HG02938 (cell line): ENCODE data around the gene ARHGAP28.

Experiments
- ATAC-seq: cut with Tn5 transposase; IDR thresholded peaks from one replicate; pipeline ENCODE4 v1.9.1; 2021; ENCODE audit warnings: mild to moderate bottlenecking, moderate library complexity; ENCODE audit not compliant: unreplicated experiment

Gene ARHGAP28

GRCh38 chr18:6730416-6731221 is 1.1 kb downstream of the ARHGAP28 start:
- no peak for ATAC-seq

- no peak for ATAC-seq
Observed at GRCh38 chr18:6731222-6731596, 1.7 kb downstream of the ARHGAP28 start.

GRCh38 chr18:6732952-6733351 is 3.4 kb downstream of the ARHGAP28 start:
- no peak for ATAC-seq

GRCh38 chr18:6733758-6734157 is 4.2 kb downstream of the ARHGAP28 start:
- no peak for ATAC-seq

GRCh38 chr18:6734726-6735430 is 5.4 kb downstream of the ARHGAP28 start:
- no peak for ATAC-seq

GRCh38 chr18:6737833-6738232 is 8.3 kb downstream of the ARHGAP28 start:
- ATAC-seq: no peak

GRCh38 chr18:6738622-6739021 is 9.1 kb downstream of the ARHGAP28 start:
- no peak for ATAC-seq

GRCh38 chr18:6741232-6741663 is 11.7 kb downstream of the ARHGAP28 start:
- ATAC-seq: no peak

- ATAC-seq: no peak
Observed at GRCh38 chr18:6741786-6742185, 12.3 kb downstream of the ARHGAP28 start.

GRCh38 chr18:6743999-6744398 is 14.5 kb downstream of the ARHGAP28 start:
- ATAC-seq: no peak

GRCh38 chr18:6744816-6745455 is 15.4 kb downstream of the ARHGAP28 start:
- no peak for ATAC-seq

GRCh38 chr18:6745504-6746031 is 16.1 kb downstream of the ARHGAP28 start:
- no peak for ATAC-seq

- ATAC-seq: no peak
Observed at GRCh38 chr18:6746386-6746960, 17.0 kb downstream of the ARHGAP28 start.

- no peak for ATAC-seq
Observed at GRCh38 chr18:6747646-6748045, 18.1 kb downstream of the ARHGAP28 start.

- no peak for ATAC-seq
Observed at GRCh38 chr18:6748241-6748640, 18.7 kb downstream of the ARHGAP28 start.

- no peak for ATAC-seq
Observed at GRCh38 chr18:6750411-6750810, 20.9 kb downstream of the ARHGAP28 start.

GRCh38 chr18:6751222-6751621 is 21.7 kb downstream of the ARHGAP28 start:
- ATAC-seq: no peak

- no peak for ATAC-seq
Observed at GRCh38 chr18:6752202-6752860, 22.8 kb downstream of the ARHGAP28 start.

GRCh38 chr18:6755107-6755506 is 25.6 kb downstream of the ARHGAP28 start:
- ATAC-seq: no peak

GRCh38 chr18:6757931-6758330 is 28.4 kb downstream of the ARHGAP28 start:
- ATAC-seq: no peak

- no peak for ATAC-seq
Observed at GRCh38 chr18:6759579-6759978, 30.1 kb downstream of the ARHGAP28 start.
